NAMALWA (cell line): ENCODE data around the gene DNAAF9.

ENCODE experiments used
- DNase-seq: peaks from one replicate; pipeline ENCODE4 v3.0.0-alpha.2; 2015; ENCODE audit warnings: low spot score

DNAAF9 gene

GRCh38 chr20:3410464-3410863 is 3.0 kb upstream of the DNAAF9 start:
- DNase-seq: no peak

DNA sequence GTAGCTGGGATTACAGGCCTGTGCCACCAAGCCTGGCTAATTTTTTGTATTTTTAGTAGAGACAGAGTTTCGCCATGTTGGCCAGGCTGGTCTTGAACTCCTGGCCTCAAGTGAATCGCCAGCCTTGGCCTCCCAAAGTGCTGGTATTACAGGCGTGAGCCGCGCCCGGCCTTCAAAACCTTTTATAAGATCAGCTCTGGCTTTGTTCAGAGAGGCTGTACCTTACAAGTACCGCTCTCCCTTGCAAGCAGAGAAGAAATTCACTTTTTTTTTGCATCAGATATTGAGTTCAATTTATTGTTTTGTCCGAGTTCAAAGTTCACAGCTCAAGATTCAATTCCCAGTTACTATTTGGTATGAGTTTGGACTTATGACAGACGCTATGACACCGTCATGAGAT is 1.9 kb upstream of the DNAAF9 start:
- DNase-seq: no peak

GRCh38 chr20:3407771-3408637 is 535 bp upstream of the DNAAF9 start:
- DNase-seq: no peak

DNA sequence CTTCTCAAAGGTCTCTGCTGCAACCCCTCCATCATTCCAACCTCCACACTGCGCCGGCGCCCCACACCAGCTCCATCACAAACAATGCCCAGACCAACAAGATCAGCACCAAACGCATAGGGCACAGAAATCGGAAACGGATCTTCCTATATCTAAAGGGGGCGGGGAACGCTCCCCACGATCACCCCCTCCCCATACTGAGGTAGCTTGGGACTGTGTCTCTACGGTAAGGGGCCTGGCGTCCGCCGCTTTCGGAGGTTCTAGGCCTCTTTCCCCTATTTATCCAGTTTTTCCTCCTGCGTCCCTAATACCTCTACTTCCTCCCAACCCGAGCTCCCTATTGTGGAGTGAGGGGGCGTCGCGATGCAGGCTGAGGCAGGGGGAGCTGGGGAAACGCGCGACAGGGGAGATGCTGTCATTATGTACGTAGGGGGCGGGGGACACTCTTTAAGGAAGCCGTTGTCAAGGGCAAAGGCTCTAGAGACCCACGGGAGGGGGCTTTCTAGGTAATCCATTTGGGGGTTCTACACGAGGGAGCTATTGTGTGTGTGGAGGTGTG is 909 bp downstream of the DNAAF9 start:
- DNase-seq: no peak

- DNase-seq: no peak
These were observed 1.6 kb downstream of the DNAAF9 start for GRCh38 chr20:3405696-3406358.

DNA sequence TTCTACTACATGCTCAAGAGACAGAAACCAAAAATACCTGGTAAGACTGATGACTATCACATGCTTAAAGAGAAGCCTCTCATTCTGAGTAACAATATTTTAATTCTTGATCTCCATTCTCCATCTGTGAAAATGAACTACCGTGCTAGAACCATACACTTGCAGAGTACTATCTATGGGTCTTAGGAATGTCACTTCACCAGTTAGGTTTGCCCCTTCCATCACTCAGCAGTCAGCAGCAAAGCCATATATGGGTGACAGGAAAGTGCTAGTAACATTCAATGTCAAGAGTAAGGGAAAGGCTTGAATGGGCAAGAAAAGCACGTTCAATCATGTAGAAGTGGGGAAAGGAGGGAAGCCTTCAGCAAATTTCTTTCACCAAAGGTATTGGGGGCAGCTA is 2.3 kb downstream of the DNAAF9 start:
- no peak for DNase-seq

DNA sequence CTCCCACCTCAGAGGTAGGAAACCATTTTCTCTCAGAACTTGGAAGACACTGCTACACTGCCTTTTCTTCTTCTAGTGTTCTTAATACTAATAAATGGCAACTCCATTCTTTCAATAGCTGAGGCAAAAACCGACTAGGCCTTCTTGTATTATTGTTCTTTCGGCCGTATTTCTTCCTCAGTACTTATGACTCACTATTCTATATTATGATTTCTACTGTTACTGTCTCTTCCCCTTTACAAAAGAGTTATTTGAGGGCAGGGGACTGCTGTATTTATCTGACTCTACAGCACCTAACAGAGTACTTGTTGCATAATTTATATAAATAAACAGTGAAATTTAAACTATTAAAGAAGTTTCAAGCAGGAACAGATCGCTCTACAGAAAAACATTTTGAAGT is 3.1 kb downstream of the DNAAF9 start:
- DNase-seq: no peak

GRCh38 chr20:3403741-3404140 is 3.7 kb downstream of the DNAAF9 start:
- DNase-seq: no peak

DNA sequence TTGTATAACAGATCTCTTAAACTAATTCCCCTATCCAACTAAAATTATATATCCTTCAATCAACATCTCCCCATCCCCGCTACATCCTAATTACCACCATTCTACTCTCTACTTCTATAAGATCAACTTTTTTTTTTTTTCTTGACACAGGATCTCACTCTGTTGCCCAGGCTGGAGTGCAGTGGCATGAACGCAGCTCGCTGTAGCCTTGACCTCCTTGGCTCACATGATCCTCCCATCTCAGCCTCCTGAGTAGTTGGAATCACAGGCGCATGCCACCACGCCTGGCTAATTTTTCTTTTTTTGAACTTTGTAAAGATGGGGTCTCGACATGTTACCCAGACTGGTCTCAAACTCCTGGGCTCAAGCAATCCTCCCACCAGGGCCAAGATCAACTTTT is 5.0 kb downstream of the DNAAF9 start:
- no peak for DNase-seq

DNA sequence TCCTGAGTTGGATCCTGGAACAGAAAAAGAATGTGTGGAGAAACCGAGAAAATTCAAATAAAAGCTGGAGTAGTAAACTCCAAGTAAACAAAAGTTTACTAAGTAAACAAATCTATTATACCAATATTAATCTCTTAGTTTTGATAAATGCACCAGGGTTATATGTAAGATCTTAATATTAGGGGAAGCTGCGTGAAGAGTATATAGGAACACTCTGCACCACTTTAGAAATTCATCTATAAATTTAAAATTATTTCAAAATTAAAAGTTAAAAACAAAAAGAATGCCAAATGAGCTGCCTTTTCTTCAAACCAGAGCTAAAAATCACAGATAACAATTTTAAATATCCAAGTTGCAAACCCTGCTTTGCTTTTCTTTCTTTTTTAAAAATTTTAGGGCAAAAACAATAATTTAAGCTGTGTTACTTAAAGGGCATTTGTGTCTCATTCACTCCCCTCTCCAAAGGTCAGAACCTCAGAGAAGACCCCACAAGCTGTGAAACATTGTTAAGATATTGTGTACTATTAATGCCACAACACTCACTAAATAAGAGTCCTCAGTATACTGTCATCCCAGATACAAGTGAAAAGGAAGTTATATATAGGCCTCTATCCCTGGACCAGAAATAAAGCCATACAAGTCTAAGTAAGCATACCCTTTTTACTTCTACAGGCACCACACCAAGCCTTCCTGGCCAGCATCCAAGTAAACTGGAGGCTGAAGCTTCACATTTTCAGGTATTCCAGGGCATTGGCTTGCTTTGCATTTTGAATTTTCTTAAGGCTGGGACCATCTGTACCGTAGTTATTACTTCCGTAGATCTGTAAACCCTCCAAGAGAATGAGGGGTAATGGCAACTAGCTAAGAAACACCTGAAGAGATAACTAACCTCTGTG is 7.0 kb downstream of the DNAAF9 start:
- no peak for DNase-seq

- no peak for DNase-seq
These were observed 8.7 kb downstream of the DNAAF9 start for GRCh38 chr20:3398681-3399252.

DNA sequence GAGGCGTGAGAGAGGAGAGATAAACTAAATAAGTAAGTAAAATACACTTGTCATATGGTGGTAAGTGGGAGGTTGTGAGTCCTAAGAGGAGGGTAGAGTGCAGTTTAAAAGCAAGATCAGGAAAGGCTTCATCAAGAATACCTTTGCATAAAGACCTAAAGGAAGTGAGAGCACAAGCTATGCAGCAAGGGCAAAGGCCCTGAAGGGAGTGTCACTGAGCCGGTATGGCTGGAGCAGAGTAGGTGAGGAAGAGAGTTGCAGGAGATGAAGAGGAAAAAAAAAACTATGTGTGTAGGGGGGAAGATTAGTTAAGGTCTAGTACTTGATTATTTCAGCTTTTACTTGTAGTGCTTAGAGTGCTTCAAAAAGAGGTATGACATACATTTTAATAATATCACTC is 11.0 kb downstream of the DNAAF9 start:
- no peak for DNase-seq

GRCh38 chr20:3392756-3393155 is 14.7 kb downstream of the DNAAF9 start:
- no peak for DNase-seq

GRCh38 chr20:3390759-3391425 is 16.6 kb downstream of the DNAAF9 start:
- DNase-seq: no peak

DNA sequence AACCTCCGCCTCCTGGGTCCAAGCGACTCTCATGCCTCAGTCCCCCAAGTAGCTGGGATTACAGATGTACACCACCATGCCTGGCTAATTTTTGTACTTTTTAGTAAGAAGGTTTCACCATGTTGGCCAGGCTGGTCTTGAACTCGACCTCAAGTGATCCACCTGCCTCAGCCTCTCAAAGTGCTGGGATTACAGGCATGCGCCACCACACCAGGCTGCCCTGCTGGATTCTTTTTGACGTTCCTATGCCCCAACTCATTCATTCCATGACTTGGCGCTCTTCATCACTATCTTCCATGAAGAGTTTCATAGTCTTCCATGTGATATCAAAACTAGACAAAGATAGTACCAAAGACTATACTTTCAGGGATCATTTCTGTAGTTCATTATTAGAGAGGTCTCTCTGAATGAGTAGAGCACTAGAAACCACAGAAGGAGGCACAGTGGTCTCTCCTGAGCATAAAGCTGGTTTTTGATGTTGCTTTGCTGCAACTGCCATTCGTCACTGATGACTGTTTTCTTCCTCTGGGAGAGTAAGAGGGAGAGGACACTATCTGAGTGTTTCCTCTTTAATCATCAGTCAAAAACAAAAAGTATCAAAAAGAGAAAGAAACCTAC is 23.5 kb downstream of the DNAAF9 start:
- DNase-seq: no peak

DNA sequence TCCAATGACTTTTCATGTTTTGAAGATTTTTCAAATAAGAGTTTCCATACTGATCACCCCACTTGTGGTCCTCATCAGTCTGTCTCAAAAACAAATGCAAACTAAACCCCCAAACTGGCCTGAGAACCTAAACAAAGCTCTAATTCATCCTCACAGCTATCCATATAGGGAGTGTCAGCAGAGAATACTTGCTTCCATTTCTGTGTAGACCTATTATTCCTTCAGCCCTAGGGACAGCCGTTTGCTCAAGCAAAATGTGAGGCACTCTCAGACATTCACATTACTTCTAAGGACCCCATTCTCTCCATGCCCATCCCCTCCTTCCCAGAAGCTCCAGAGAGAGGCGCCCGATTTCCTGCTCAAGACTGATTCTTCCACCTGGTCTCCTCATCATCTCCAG is 24.6 kb downstream of the DNAAF9 start:
- no peak for DNase-seq

DNA sequence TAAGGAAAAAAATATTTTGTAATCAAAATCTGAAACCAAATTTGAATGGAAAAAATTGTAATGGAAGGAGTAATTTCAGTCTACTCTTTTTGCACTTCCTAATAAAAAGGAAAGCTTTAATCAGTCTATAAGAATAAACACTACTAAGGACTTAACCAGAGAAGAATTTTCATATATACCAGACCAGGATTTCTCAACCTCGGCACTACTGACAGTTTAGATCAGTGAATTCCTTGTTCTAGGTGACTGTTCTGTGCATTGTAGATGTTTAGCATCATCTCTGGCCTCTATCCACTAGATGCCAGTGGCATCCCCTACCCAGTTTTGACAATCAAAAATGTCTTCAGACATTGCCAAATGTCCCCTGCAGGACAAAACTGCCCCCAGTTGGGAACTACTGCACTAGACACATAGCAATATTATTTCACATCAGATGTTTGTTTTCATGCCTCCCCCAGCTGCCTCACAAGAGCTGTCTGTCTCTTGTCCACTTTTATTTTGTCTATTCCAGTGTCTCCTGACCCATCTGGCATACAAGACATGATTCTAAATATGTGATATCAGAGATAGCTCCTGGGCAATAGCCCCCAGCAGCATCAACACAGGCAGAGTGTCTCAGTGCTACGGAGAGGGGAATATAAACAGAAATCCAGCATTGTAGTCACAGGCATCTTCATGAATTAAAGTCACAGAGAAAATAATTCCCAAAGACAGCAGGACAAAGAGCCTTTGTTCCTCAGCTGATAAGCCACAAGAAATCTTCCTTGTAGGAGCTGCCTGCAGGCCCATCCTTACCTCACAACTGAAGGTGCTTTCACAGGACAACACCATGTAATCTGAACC is 27.0 kb downstream of the DNAAF9 start:
- DNase-seq: no peak

DNA sequence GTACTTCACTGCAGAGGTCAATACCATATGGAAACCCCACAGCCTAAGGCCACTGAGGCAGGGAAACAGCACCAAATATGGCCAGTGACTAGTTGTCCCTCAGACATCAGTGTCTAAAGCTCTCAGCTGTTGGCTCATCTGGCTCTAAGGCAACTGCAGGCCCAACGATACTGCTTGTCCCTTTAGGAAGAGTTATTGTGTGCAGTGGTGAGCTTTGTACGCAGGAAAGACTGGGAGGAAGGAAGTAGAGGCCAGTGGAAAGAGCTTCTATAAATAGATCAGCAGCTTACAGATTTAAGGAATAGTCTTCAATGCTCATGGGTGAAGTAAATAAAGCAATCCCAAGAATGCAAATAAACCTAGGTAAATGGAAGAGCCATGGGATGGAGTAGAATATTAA is 29.3 kb downstream of the DNAAF9 start:
- DNase-seq: no peak

DNA sequence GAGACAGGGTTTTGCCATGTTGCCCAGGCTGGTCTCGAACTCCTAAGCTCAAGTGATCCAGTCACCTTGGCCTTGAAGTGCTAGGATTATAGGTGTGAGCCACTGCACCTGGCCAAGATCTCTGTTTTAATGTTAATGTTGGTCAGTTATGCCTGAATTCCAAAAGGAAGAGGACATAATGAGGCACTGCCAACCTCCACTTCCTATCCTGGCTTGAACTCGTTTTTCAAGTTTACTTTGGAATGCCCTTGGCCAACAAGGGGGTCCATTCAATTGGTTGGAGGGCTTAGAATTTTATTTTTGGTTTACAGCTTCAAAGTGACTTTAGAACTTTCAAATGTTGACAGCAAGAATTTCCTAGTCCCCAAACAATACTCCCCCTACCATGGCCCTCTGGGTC is 29.8 kb downstream of the DNAAF9 start:
- DNase-seq: no peak

DNA sequence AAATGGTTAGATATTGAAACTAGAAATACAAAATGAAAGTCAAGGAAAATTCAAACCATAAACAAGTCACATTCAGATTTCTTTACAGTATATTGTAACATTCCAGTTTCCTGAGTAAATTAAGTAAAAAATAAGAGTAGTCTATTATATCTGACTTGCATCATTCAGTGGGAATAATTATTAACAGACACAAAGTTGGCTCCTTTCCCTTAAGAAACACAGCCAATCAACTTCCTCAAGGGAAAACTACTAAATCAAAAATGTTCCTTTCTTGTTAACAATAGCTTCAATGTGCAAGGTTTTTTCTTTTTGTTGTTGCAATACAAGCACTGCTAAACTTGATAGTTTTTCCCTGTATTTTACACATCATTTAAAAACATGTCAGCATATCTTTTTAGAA is 33.2 kb downstream of the DNAAF9 start:
- DNase-seq: no peak
